GM21367 (cell line): Measurements from ENCODE around the gene NACC1.
"Not testable (repeated sequence)": the region's sequence is repeated elsewhere in the genome, so short reads cannot be mapped to it uniquely, and the experiment has no call there.

Experiments used
- ATAC-seq: cut with Tn5 transposase; IDR thresholded peaks from one replicate; pipeline ENCODE4 v1.9.1; 2021; ENCODE audit not compliant: unreplicated experiment

The NACC1 gene

GRCh38 chr19:13138171-13138915 is 20.3 kb downstream of the NACC1 start:
- no peak for ATAC-seq

GRCh38 chr19:13138916-13139198 is 20.8 kb downstream of the NACC1 start:
- ATAC-seq, result no peak

- no peak for ATAC-seq
Observed at GRCh38 chr19:13139633-13140311, 21.7 kb downstream of the NACC1 start.

- no peak for ATAC-seq
Observed at GRCh38 chr19:13146763-13147563, 28.9 kb downstream of the NACC1 start.

DNA sequence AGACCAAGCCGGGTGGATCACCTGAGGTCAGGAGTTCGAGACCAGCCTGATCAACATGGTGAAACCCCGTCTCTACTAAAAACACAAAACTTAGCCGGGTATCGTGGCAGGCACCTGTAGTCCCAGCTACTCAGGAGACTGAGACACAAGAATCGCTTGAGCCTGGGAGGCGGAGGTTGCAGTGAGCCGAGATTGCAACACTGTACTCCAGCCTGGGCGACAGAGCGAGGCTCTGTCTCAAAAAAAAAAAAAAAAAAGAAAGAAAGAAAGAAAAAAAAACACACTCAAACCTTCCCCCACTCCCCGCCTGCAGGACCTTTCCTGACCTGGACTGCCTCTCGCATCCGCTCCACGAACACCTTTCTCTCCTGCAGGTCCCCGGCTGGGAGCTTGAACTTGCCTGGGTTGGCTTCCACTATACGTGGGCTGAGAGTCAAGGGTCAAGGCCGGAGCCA is 31.1 kb downstream of the NACC1 start:
- ATAC-seq, result not testable (repeated sequence)

DNA sequence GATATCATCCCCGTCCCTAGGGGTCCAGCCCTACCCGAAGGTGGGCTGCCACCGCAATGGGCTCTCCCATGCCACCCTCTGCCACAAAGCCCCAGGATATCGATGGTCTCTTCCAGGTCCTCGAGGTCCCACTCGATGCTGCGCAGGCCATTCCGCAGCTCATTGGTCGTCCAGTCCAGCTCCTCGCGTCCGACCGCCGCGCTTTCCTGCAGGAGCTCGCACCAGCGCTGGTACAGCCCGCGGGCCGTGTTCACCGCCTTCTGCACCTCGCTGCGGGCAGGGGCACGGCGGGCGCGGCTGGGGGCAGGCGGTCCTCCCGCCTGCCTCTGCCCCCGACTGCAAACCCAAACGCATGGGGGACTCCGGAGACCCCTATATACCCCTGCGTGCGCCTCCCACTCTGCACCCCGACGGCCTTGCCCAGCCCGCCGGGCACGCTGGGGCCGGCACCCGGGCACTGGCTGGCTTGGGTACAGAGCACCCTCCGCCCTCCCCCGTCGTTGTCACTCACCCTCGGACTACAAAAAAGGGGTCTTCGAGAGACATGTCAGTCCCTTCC is 31.6 kb downstream of the NACC1 start:
- no peak for ATAC-seq

DNA sequence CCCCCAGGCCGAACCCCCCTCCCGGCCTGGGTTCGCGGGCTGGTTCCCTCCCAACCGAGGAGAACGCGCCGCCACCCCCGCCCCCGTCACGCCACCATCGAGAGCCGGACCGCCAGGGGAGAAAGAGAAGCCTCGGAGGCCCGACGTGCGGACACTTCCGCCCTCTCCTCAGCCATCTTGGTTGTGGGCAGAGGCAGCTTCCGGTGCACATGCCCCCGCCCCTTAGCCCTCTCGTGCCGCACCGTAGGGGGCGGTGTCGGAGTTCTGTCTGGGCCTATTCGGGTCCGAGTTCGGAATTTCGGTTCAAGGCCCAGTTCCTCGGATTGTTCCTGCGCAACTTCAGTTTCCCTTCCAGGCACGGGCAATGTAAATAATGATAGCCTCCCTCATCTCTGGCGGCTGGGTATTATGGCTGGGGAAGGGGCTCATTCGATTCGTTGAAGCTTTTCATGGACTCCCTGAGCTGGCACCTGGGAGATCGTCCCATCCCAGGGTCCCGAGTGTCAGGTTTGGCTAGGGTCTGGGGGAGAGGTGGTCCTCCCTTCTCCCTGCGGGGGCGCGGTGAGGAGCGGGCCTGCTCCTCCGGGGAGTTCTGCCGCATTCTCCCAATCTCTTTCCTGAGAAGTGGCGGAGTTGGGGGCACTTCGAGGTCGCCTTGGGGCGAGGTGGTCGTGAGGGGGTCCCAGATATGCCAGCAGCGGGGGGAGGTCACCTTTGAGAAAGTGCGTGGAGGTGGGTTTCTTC is 32.3 kb downstream of the NACC1 start, which contains the start of the genes IER2 and STX10:
TSS of gene IER2 (plus strand) at position 225 of the 744 bp plus-strand sequence. CDS start 2,776 bp downstream, outside the sequence.
TSS of gene STX10 (minus strand) at position 189 of the 744 bp plus-strand sequence. CDS start 202 bp downstream, outside the sequence.
- no peak for ATAC-seq

DNA sequence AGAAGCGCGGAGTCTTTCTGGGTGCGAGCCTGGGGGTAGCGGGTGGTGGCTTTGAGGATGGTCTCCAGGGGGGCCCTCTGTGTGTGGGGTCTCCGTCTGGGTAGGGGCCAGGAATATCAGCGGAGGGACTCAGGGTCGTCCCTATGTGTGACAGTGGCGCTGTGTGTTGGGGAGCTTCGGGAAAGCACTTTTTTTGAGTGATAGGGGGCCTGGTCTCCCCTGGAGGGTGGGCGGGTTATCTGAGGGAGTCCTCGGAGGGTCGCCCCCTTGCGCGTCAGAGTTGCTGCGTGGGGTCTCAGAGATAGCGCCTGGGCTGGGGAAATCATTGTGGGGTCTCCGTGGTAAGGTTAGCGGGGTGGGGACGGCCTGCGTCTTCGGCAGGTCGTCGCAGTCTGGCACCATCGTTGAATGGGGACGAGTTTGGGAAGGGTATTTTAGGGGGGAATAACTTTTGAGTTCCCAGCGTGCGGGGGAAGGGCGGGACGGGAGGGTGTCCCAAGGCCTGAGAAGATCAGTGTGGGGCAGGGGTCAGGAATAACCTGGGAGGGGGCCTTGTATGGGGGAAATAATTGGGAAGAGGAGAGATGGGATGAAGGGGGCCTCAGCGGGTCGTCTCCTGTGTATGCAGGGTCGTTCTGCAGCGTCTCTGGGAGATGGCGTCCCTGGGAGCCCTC is 33.0 kb downstream of the NACC1 start:
- no peak for ATAC-seq

DNA sequence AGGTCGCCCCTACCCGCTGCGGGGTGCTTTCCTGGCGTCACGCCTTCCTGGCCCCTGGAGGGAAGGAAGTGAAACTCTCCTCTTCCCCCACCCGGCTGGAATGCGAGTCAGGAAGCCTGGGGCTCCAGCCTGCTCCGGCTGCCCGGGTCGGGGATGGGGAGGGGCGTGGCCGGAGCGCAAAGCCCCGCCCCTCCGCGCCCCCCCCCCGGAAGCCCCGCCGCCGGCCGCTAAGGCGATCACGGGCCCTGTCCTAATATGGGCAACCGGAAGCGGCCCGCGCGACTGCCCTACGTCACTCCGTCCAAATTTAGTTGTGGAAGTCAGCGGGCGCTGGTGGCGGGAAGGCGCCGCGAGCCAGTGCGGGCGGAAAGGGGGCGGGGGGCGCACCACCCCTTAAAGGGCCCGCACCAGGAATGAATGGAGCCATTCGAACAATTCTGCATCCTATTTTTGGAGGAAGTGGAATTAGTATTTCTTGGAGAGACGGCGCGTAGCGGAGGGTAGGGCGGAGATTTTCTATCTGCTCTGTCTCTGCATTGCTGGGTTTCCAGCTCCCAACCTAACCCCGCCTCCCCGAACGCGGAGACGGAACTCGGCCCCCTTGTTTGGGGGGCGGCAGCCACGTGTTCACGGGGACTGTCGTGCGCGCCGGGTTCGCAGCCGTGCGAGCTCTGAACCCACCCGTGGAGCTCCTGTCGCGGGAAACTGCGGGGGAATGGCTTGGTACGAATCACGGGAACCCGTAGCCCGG is 33.7 kb downstream of the NACC1 start:
- no peak for ATAC-seq

- ATAC-seq, result no peak
Observed at GRCh38 chr19:13152356-13152973, 34.4 kb downstream of the NACC1 start.

DNA sequence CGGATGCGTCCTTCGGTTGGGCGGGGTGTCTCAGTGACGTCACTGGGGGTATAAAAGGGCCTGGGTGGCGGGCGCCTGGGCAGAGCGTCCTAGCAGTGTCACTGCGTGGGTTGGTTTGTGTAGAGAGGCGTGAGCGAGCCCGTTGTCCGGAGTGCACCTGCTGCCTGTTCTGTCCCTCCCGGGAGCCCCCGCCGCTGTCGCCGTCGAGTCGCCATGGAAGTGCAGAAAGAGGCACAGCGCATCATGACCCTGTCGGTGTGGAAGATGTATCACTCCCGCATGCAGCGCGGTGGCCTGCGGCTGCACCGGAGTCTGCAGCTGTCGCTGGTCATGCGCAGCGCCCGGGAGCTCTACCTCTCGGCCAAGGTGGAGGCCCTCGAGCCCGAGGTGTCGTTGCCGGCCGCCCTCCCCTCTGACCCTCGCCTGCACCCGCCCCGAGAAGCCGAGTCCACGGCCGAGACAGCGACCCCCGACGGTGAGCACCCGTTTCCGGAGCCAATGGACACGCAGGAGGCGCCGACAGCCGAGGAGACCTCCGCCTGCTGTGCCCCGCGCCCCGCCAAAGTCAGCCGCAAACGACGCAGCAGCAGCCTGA is 35.0 kb downstream of the NACC1 start:
- ATAC-seq, result no peak

DNA sequence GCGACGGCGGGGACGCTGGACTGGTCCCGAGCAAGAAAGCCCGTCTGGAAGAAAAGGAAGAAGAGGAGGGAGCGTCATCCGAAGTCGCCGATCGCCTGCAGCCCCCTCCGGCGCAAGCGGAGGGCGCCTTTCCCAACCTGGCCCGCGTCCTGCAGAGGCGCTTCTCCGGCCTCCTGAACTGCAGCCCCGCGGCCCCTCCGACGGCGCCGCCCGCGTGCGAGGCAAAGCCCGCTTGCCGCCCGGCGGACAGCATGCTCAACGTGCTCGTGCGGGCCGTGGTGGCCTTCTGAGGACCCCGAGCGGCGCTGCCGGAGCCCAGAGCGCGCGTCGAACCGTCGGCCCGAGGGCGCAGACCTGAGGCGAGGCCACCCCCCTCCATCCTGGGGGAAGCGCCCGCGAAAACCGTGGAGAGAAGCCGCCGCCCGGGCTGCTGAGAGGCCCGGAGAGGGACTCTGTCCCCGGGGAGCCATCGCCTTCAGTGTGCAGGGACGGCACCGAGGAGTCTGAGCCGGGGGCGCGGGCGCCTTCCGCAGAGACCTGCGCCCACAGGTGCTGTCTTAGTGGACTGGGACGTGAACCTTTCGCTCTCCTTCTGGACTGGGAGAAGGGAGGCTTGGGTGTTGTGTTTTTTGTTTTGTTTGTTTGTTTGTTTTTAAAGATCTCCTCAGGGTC is 35.6 kb downstream of the NACC1 start:
- ATAC-seq, result no peak

GRCh38 chr19:13154241-13154778 is 36.2 kb downstream of the NACC1 start:
- ATAC-seq, result no peak

DNA sequence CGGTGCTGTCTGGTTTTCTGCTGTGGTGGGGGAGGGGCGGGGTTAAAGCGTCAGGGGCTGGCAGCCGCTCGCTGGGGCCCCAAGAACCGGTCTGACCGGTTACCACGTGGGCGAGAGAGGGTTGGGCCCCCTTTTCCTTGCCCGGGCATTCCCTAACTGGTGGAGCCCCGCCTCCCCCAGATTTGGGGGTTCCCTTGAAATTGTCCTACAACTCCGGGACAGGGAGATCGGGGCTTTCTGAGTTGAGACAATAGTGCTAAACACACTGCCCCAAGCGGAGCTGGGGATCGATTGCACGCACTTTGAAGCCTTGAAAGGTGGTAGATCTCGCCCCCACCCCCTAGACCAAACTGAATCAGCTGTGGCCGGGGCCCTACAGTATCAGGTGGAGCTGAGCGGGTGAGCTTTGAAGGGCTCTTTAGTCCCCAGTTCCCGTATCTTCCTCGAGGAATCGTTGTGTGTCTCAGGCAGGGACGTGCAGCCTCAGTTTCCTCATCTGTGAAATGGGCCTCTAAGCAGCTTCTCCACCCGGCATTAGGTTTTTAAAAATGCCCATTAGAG is 36.9 kb downstream of the NACC1 start:
- no peak for ATAC-seq

- ATAC-seq, result no peak
Observed at GRCh38 chr19:13155472-13156359, 37.7 kb downstream of the NACC1 start.

DNA sequence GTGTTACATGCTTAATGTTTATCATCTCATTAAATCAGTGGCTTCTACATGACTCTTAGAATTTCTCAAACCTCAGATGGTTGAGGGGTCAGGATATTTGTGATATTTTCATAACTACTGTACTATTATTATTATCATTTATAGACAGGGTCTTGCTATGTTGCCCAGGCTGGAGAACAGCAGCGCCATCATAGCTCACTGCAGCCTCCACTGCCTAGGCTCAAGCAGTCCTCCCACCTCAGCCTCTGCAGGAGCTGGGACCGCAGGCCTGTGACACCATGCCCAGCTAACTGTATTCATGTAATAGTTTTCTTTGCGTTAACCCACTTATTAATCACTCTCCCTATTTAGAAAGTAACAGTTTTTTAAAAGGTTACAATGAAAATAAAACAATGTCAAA is 41.6 kb downstream of the NACC1 start:
- no peak for ATAC-seq
